ENCODE measurements around the gene ATP11C. TPM values are rescaled to one million over a fixed set of nuclear protein-coding genes. Genes with fewer than 3 reads are reported as not detected.

The ATP11C gene
- total and polyA plus RNA-seq, 2 of the 4 experiments (the other 2 are of a cell fraction): 19.3 to 40.0 TPM

- Histone ChIP-seq H4K20me1 (ENCODE audit: insufficient read depth, low read length) (no peaks in the 10 kb centered on the region), H3K14ac (replicated peaks; ENCODE audit: low read depth, low read length) (no peak overlapping the region), H4K5ac (ENCODE audit: low read depth, low read length) (no peak overlapping the region), H3K27ac (ENCODE audit: insufficient read depth, low read length) (no peak overlapping the region), H3K9me1 (ENCODE audit: insufficient read depth, low read length) (no peaks in the 10 kb centered on the region), H3K4ac (ENCODE audit: low read depth, low read length) (no peak overlapping the region), H3K9me3 (ENCODE audit: control insufficient read depth, insufficient read depth, low read length) (no peaks in the 10 kb centered on the region), H3K56ac (ENCODE audit: extremely low read depth, insufficient read depth, low read length) (no peak overlapping the region), H2BK5ac (ENCODE audit: low read depth, low read length, poor library complexity, severe bottlenecking) (no peak overlapping the region), H3K36me3 (ENCODE audit: control insufficient read depth, insufficient read depth, low read length) (no peaks in the 10 kb centered on the region), H3K79me1 (ENCODE audit: low read depth in 1 of 2, low read length in 2 of 2) (no peaks in the 10 kb centered on the region), H4K91ac (ENCODE audit: insufficient read depth, low read depth, low read length) (no peak overlapping the region), H2AFZ (replicated peaks; ENCODE audit: low read length, poor library complexity) (no peak overlapping the region), H4K8ac (ENCODE audit: low read depth in 2 of 2, low read length in 2 of 2) (no peak overlapping the region), H3K9ac (ENCODE audit: low read depth, low read length) (no peak overlapping the region), H2AK5ac (ENCODE audit: low read depth, low read length) (no peak overlapping the region), H3K23ac (ENCODE audit: low read depth, low read length) (no peak overlapping the region), H2BK120ac (ENCODE audit: low read depth, low read length) (no peak overlapping the region), H3K4me3 (ENCODE audit: insufficient read depth, low read depth, low read length) (no peak overlapping the region), H3K4me2 (ENCODE audit: low read depth, low read length) (no peak overlapping the region), H3K27me3 (ENCODE audit: control insufficient read depth, insufficient read depth, low read length) (no peaks in the 10 kb centered on the region), H3K18ac (ENCODE audit: low read depth, low read length) (no peak overlapping the region), H3K4me1 (ENCODE audit: control insufficient read depth, insufficient read depth, low read length) (no peaks in the 10 kb centered on the region), H2BK20ac (ENCODE audit: low read depth, low read length) (no peak overlapping the region), H2AK9ac (replicated peaks; ENCODE audit: low read depth, low read length, poor library complexity) (no peak overlapping the region), H2BK15ac (ENCODE audit: low read depth, low read length) (no peak overlapping the region)
- ChIA-PET POLR2A (ENCODE audit: unreplicated experiment) (no interaction called here), CTCF (no interaction called here)
- intact Hi-C loops (cut with micrococcal nuclease) (no loop called here), dilution Hi-C loops (cut with HindIII; ENCODE audit: low sequenced_read_pairs, unreplicated experiment) (no loop called here), in situ Hi-C loops (cut with MboI; ENCODE audit: low sequenced_read_pairs) (no loop called here)
- WGBS, 2 experiments (ENCODE audit: extremely low coverage in 2 of 2, insufficient read length in 1 of 2): no CpG with 5 or more reads among the region's 3 CpGs
- no TSS peak for BruUV-seq (replicated peaks)
- DNase-seq (no peak), ATAC-seq (ENCODE audit: low read depth) (no peak)
- TF ChIP-seq SMC3 (IDR thresholded peaks at IDR 0.05; ENCODE audit: low read depth, low read length): no peak
- TF ChIP-seq CEBPB (IDR thresholded peaks at IDR 0.05; ENCODE audit: low read depth, low read length): no peak
- no peak for TF ChIP-seq RCOR1 (IDR thresholded peaks at IDR 0.05; ENCODE audit: insufficient replicate concordance, low read length)
- TF ChIP-seq MAZ (IDR thresholded peaks at IDR 0.05; ENCODE audit: borderline replicate concordance, low read depth, low read length): no peak
- no peak for TF ChIP-seq RFX5 (IDR thresholded peaks at IDR 0.05; ENCODE audit: low read depth, low read length)
- no peak for TF ChIP-seq NFE2L2 (IDR thresholded peaks at IDR 0.05; ENCODE audit: low read depth, low read length)
- TF ChIP-seq ELK1 (IDR thresholded peaks at IDR 0.05; ENCODE audit: borderline replicate concordance, low read depth, low read length): no peak
- no peak for TF ChIP-seq RAD21 (IDR thresholded peaks at IDR 0.05; ENCODE audit: low read length)
- TF ChIP-seq USF2 (IDR thresholded peaks at IDR 0.05; ENCODE audit: low read depth, low read length): no peak
- no peak for TF ChIP-seq CHD1 (IDR thresholded peaks at IDR 0.05; ENCODE audit: low read depth, low read length)
- no peak for TF ChIP-seq POLR2A (IDR thresholded peaks at IDR 0.05; ENCODE audit: low read depth, low read length)
- TF ChIP-seq MAFK (IDR thresholded peaks at IDR 0.05; ENCODE audit: low read depth, low read length): no peak
- no peak for TF ChIP-seq BHLHE40 (IDR thresholded peaks at IDR 0.05; ENCODE audit: low read depth, low read length)
- TF ChIP-seq CTCF (conservative IDR thresholded peaks at IDR 0.05; ENCODE audit: low read depth, low read length): no peak
- TF ChIP-seq MXI1 (IDR thresholded peaks at IDR 0.05; ENCODE audit: borderline replicate concordance, low read depth, low read length): no peak
- no peak for TF ChIP-seq FOS (IDR thresholded peaks at IDR 0.05; ENCODE audit: low read depth, low read length)
Measured at GRCh38 chrX:139680356-139680755, 252.5 kb downstream of the ATP11C start.
